HPDE6-E6E7 (cell line): Measurements from ENCODE around the gene SHISA8.

ENCODE experiments used
- DNase-seq: peaks from one replicate; pipeline ENCODE4 v3.0.0; 2011; ENCODE audit warnings: missing footprints; ENCODE audit errors: extremely low spot score

Gene SHISA8

DNA sequence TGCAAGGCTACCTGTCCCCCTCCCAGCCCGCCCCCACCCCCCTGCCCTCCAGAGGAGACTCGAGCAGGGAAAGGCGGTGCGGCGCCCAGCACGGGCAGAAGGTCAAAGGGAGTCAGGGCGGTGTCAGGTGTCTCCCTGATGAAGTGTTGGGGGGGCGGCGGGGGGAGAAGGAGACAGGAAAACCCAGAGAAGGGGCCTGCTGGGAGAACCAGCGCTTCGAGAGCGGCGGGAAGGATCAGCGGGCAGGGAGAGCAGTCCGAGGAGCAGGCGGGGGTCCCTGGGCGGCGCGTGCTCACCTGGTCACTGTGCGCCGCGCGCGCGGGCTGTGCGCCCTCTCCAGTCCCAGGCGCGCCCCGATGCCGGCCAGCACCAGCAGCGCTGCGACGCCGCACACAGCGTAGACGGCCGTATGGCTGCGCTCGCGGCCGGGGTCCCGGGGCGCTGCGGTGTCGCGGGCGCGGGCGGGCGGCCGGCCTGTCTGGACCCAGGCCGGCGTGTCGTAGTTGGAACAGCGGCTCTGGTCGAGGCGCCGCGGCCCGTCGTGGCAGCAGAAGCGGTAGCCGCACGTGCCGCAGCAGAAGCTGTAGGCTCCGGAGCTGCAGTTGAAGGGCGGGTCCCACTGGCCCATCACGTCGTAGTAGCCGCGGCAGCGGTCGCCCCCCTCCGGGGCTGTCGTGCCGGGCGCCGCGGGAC lies 886 bp downstream of the SHISA8 start:
- no peak for DNase-seq

DNA sequence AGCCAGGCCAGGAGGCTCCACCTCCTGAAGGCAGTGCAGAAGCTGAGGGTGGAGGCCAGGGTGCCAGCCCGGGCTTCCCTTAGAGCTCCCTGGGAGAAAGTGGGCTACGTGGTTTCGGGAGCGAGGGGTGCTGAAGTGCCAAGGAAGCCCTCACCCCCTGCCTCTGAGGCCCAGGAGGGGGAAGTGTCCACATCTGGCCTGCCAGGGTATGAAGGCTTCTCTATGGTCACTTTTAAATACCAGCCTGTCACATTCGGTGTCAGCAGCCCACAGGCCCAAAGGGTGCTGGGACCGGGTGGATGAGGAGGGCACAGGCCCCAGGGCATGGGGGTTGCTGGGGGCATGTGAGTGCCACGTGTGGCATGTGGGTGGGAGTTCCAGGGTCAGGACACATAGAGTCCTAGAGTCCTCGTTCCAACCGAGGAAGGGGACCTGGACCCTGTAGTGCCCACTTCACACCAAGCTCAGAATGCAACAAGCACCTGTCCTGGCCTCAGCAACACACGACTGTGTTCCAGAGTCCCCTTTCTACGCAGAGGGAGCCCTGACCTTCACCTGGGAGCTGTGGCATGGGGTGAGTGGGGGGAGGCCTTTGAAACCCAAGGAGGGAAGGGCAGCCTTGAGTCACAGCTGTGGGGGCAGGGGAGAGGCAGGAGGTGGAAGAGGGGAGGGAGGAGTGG lies 1.7 kb downstream of the SHISA8 start:
- no peak for DNase-seq

DNA sequence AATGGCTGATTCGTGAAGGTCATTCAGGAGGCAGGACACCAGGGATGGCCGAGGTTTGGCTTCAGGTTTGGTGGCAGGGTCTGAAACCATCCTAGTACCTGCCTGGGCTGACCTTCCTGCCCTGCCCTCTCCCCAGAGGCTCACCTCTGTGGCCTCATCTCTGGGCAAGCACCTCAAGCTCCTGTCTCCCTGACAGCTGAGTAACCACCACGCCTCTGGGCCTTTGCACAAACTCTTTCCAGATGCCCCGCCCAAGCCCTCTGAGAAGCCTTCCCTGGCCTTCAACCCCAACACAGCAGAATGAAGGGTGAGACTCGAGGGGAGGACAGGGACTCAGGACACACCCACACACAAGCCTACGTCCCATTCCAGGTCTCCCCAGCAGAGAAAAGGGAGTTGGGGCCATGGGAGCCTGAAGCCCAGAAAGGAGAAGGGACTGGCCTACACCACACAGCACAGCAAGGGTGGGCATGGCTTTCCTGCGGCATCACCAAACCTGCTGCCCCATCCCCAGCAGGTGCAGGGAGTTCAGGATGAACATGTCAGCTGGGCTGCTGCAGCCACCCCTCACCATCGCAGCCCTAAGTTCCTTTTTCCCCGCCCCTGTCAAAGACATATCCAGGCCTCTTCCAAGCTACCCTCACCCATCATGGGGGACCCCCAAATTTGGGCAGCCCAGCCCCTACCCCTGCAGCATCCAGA lies 2.4 kb downstream of the SHISA8 start:
- no peak for DNase-seq

DNA sequence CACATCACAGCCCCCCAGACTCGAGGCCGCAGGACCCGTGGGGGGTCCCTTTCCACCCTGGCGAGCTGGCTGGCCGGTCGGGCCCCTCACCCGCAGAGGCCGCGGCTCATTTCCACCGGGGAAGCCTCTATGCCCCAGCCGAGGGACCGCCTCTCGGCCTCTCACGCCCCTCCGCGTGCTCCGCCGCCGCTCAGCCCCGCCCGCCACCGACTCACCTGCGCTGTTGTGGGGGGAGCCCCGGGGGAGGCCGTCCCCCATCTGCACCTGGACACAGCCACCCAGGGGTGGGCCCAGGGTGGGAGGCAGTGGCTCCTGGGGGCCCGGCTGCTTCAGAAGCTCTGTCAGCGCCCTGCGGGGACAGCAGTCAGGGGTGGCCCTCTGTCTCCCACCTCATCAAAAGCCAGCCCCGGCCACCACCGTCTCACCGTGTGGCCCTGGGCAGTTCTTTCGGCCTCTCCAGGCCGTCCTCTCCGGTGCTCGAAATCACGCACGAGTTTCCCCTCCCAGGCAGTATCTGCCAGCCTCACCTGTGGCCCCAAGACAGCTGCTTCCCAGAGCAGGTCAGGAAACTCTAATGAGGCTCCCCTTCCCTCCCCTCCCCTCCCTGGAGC lies 3.8 kb downstream of the SHISA8 start:
- DNase-seq = no peak

DNA sequence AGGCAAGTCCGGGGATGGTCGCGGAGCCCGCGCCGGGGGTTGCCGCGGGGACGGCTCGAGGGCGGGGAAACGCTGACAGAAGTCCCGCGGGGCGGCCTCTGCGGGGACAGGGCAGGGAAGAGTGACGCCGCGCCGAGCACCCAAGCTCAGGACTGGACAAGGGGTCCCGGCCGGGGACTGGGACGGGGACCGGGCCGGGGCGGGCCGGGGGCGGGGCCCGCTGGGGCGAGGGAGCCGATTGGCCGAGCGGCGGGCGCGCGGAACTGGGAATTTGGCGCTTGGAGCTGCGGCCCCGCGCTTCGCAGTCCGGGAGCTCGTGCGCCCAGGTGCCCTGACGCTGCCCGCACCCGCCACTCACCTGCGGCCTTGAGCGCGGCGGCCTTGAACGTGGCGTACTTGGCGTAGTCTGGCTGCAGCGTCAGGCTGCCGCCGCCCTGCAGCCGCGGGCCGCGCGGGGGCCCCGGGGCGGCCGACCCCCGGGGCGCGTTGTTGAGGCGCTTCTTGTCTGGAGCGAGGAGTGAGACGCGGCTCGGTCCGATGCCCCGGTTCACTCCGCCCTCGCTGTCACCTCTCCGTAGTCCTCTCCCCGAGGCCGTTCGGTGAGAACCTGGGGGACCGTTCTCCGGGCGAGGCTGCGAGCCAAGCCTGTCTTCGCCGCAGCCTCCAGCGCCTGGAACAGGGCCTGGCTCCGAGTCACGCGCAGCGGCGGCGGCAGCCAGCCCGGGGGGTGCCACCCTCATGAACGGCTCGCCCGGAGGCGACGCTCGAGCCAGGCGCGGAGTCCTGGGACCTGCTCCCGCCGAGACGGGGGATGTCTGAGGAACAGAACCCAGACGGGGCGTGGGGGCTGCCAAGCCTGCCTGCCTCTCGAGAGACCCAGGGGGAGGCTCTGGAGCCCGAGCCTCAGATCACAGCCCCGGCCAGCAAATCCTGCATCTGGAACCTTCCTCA lies 4.5 kb downstream of the SHISA8 start:
- DNase-seq = no peak

DNA sequence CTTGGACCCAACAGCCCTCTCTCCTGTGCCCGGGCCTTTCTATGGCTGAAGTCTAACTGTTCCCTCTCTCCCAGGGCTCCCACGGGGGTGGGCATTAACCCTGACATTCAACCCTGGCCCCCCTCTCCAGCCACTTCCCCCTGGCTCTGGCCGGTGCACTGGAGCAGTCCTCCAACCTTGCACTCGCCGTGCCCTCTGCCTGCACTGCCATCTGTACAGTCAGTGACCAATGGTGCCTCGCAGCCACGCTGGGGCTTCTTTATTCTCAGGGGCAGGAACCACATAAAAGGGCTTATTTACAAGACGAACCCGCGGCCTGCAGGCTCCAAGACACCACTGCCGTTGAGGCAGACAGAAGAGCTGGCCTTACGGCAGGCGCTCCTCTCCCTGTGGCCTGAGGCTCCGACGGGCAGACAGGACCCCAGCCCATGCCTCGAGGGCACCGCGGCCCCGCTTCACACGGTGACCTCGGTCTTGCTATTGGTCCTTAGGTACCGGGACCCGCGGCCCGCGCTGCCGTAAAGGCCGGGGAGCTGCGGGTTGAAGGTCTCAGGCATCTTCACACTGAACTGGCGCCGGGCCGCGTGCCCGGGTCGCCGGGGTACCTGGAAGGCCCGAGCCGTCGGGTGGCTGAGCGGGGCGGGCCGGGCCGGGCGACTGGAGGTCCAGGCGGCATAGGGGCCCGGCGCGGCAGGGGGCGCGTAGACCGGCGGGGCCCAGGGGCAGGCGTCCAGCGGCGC lies 5.4 kb downstream of the SHISA8 start:
- DNase-seq = no peak

DNA sequence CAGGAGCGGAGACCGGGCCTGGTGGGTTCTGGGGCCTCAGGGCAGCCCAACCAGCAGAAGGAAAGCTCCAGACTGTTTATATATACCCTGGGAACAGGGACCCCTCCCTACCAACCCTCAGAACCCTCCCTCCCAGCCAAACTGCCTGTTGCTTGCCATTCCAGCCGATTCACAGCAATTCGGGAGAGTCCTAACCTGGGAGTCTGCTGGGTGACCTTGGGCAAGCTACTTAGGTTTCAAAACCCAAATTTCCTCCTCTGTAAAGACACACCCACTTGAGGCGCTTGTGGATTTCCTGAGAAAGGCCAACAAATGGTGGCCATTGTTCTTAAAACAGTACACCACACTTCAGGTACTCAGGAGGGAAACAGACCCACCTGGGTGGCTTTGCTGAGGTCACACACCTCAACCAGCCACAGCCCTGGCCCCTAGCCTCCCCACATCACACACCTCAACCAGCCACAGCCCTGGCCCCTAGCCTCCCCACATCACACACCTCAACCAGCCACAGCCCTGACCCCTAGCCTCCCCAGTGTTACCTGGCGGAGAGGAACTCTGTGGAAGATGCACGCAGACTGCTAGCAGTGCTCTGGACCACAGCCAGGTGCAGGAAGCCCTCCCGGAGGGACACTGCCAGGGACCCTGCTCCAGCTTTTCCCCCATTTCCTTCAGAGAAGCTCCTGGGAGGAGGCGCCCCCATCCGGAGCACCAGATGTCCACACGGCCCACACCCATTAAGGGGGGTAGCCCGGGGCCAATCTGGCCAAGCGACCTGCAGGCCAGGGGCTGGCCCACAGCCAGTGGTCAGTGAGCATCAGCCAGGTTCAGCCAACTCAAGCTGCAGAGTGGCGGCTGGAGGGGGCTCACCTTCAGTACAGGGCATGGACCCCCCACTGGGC lies 6.2 kb downstream of the SHISA8 start:
- no peak for DNase-seq

DNA sequence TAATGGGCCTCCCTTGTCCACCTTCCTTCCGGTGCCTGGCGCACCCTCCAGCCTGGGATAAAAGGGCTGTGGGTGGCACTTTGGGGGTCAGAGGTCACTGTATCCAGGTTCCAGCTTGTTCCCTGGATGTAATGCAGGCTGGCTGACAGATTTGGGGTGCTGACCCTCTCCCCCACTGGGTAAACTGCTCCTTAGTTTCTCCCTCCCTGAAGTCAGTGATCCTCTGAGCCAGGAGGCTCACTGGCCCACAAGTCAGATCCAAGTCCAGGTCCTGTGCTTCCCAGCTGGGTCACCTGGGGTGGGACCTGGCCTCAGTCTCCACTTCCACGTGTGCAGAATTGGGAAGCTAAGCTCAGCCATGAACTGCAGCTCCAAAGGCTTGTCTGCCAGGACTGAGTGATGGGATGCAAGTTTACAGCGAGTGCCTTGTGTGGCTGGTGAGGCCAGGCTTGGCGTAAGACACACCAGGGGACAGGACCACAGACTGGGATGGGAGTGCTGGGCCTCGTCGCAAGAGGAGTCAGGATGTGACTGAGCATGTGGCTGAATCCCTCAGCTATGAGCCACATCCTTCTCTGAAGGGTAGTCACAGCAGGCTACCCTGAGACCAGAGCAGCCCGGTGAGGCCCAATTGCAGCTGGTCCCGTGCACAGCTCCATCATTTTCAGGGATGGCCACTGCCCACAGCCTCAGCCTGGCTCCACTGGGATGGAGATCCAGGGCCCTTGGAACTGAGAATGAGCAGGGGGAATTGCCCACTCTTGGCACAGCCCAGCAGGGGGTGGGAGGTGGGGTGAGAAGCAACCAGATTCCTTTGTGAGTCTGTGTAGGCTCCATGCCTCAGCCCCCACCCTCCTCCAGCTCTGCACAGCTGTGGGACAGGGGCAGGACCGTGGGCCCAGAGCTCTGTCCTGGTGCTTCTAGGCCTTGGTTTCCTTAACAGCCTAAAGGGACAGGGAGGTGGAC lies 7.2 kb downstream of the SHISA8 start:
- DNase-seq = no peak

DNA sequence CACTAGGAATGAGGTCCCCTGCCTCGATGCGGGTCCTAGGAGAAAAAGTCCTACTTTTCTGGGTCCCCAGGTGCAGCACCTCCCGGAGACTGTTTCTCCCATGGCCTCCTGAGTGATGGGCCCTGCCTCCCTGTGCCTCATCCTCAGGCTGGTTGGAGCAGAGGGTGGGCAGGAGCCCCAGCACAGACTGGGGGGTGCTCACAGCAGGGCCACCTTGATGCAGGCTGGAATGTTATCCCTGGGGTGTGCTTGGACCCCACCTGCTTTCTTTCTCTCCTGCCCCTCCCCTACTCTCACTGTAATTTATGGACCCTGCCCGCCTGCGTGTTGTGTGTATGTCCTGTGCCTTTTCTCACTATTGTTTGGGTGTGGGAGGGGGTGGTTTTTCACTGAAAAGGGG lies 8.1 kb downstream of the SHISA8 start:
- DNase-seq = no peak

DNA sequence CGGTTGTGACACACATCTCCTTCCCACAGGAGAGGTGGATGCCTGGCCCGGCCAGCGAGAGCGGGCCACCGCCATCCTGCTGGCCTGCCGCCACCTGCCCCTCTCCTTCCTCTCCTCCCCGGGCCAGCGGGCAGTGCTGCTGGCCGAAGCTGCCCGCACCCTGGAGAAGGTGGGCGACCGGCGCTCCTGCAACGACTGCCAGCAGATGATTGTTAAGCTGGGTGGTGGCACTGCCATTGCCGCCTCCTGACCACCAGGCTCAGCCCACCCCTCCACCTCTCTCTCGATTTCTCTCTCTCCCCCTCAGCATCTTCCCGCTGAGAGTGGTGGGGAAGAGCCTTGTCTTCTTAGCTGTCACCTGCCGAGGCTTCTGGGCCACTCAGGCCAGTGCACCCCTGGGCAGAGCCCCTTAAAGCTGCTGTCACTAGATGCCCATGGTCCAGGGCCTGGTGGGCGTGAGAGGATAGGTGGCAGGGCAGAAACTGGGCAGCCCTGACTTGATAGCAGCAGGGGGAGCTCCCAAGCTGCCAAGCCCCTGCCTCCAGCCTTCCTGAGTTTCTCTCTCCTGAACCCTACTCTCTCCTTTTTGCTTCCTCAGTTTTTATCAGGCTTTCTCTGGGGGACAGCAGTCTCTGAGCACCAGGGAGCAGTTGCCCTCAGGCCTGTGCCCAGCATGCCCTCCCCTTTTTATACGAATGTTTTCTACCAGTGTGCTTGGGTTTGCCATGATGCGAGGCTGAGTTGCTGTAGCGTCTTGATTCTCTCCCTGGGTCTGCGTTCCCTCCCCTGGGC lies 9.3 kb downstream of the SHISA8 start:
- DNase-seq = no peak

DNA sequence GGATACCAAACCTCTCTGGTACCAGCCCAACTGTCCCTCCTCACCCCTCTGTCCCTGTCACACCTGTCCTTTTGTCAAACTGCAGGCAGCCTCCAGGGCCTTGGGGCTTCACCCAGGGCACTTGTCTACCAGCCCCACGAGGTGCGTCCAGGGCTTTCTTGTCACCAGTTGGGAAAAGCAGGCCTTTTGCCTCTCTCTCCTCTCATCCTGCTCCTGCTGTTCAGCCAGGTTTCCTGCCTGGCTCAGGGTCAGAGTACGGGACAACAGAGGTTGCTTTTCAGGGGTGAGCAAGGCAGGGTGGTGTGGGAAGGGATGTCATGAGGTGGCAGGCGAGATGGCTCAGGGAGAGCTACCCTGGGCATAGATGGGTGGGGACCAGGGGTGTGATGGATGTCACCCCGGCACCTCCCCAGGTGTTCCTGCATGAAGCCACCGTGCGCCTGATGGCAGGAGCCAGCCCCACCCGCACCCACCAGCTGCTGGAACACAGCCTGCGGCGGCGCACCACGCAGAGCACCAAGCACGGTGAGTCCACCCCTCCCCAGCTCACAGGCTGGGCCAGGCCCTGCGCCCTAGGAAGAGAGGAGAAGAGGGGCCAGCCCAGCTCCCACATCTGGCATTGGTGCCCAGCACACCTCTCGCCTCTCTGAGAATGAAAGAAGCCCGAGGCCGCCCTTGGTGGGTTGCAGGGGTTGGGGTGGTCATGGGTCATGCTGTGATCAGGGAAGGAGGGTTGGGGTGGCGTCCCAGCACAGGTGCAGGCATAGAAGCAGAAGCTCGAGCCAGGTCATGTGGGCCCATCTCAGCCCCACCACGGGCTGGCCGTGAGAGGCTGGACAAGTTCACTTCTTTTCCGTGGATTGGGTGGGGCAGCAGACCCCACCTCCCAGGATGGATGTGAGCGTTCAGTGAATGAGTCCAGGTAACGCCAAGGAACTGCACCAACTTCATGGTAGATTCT lies 10.1 kb downstream of the SHISA8 start:
- no peak for DNase-seq

DNA sequence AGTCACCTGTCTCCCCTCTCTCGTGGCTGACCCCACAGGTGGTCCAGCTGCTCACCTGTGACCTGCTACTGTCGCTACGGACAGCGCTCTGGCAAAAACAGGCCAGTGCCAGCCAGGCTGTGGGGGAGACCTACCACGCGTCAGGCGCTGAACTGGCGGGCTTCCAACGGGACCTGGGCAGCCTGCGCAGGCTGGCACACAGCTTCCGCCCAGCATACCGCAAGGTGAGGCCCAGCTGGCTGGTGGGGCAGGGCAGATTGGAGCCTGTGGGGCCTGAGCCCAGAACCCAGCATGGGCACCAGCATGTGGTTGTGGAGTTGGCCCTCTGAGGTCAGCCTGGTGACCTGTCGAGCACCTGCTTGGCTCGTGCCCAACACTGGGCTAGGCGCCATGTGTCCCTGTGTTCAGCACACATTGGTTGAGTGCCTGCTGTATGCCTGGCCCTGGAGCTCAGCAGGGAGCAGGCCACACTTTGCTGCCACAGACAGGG lies 11.9 kb downstream of the SHISA8 start:
- no peak for DNase-seq

DNA sequence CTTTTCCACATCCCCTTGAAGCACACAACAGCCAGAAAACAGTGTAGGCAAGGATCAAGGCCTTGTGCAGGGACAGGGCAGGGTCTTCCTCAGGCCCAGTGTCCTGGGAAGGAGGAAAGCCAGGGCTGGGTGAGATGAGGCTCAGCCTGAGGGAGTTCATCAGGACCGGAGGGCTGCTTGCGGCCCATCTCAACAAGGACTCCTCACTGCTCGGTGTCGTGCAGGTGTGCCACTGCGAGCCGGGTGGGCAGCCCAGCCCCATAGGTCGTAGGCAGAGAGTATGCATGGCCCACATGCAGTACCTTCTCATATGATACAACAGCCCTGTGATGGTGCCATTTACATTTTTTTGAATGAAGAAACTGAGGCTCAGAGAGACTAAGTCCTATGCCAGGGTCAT lies 12.9 kb downstream of the SHISA8 start:
- DNase-seq = no peak

DNA sequence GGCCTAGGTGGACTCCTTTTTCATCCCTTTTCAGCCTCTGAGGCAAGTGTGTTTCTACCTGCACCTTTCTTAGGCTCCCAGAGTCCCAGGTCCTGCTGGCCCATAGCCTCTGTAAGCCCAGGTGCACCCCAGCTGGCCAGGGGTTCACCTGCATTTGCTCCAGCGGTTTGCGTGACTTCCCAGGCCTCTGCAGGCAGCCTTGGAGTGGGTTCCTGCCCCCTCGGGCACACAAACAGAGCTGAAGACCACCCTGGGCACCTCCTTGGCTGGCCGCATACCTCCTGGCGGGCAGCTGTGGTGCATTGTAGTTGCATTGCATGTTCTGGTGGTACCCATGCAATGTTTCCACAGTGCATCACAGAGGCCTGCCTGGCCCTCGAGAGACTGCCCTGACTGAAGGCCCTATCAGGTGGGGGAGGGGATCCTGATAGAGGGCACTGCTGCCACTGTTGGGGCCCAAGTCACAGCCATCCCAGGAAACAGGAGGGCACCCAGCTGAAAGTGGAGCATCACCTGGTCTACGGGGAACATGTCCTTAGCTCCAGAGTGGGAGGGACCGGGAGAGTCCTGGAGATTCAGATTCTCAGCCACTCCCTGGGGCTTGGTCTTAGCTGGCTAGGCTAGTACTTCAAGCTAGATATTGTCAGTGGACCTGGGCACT lies 14.1 kb downstream of the SHISA8 start:
- DNase-seq = no peak

DNA sequence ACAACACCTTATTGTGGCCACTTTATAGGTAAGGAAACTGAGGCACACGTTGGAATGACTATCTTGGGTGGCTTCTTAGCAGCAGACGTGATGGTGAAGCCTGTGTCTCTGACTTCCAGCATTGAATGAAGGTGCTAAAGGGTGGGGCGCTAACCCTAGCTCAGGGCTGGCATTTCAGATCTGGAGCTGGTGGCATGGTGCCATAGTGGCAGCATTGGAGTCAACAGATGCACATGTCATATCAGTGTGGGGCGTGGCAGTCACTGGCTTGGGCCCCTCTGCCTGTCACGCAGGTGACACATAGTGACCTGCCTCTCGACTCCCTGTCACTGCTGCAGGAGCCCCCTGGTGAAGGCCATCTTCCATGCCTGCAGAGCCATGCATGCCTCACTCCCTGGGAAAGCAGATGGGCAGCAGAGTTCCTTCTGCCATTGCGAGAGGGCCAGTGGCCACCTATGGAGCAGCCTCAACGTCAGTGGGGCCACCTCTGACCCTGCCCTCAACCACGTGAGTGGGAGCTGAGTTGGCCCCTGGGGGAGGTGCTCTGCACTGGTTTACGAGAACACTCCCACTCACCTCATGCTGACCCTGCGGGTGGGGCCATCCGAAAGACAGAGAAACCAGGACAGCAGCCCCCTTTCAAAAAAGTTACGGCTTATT lies 14.8 kb downstream of the SHISA8 start:
- no peak for DNase-seq
